Subcutaneous adipose tissue (tissue), 4 donors: Measurements from ENCODE around the gene DDX41. TPM values are rescaled to one million over a fixed set of nuclear protein-coding genes. Genes with fewer than 3 reads are reported as not detected.

Experiments used
- CTCF ChIP-seq: fragments of 450-650 bp; IDR thresholded peaks from one replicate; pipeline ENCODE4 v1.5.1; 2016; ENCODE audit warnings: low read depth, mild to moderate bottlenecking, control low read depth, antibody characterized with exemption, moderate library complexity
- total RNA-seq, 4 donors: library from RNA; depleted of rRNA; stranded (reverse); fragments of >200 nt; gene quantifications; one replicate each; pipeline ENCODE4 v1.1.0, GENCODE V29; 2016

DDX41 gene
- total RNA-seq, 4 donors from 2014 or later, result 63.0 to 70.4 (median 64.8) TPM

GRCh38 chr5:177553671-177554429, 37.1 kb upstream of the DDX41 start:
- no peak for TF ChIP-seq CTCF

GRCh38 chr5:177552839-177553455, 36.2 kb upstream of the DDX41 start:
- no peak for TF ChIP-seq CTCF

GRCh38 chr5:177550122-177550521, 33.4 kb upstream of the DDX41 start:
- TF ChIP-seq CTCF, result no peak

GRCh38 chr5:177548495-177548894, 31.7 kb upstream of the DDX41 start:
- TF ChIP-seq CTCF, result no peak

- TF ChIP-seq CTCF, result no peak
Measured at GRCh38 chr5:177547736-177548135, 31.0 kb upstream of the DDX41 start.

GRCh38 chr5:177546258-177546741, 29.5 kb upstream of the DDX41 start:
- no peak for TF ChIP-seq CTCF

- no peak for TF ChIP-seq CTCF
Measured at GRCh38 chr5:177545487-177546257, 28.9 kb upstream of the DDX41 start.
